Spinal cord (tissue), 10 donors: ENCODE results near the gene EFS. TPM values are rescaled to one million over a fixed set of nuclear protein-coding genes. Genes with fewer than 3 reads are reported as not detected.
A peak's percentile ranks its signal among the peaks of the same experiment; 100 is the strongest.

Experiments
- DNase-seq, 6 donors: peaks; one replicate each; pipeline versions ENCODE4 v3.0.0 to v3.0.0-alpha.2; 2013 to 2015; ENCODE audit warnings: low spot score in 6 of 6, low read depth in 4 of 6
- H3K27ac ChIP-seq: one replicate; pipeline ENCODE4 v1.5.1; 2013; ENCODE audit warnings: low read depth, low read length, control low read depth
- H3K27me3 ChIP-seq: one replicate; pipeline ENCODE4 v1.6.1; 2013; ENCODE audit warnings: low read length; ENCODE audit not compliant: control insufficient read depth, insufficient read depth
- H3K36me3 ChIP-seq: one replicate; pipeline ENCODE4 v1.6.1; 2013; ENCODE audit warnings: low read length; ENCODE audit not compliant: control insufficient read depth, insufficient read depth
- H3K4me1 ChIP-seq: one replicate; pipeline ENCODE4 v1.6.1; 2013; ENCODE audit warnings: low read length; ENCODE audit not compliant: control insufficient read depth, insufficient read depth
- H3K4me3 ChIP-seq: one replicate; pipeline ENCODE4 v1.5.1; 2013; ENCODE audit warnings: low read depth, low read length, control low read depth
- H3K9me3 ChIP-seq: one replicate; pipeline ENCODE4 v1.6.1; 2013; ENCODE audit warnings: low read length; ENCODE audit not compliant: control insufficient read depth, insufficient read depth
- WGBS: methylation state at CpG from one replicate; pipeline ENCODE4 v1.1.5; 2013; ENCODE audit warnings: missing lambda C conversion rate; ENCODE audit not compliant: insufficient coverage; 5-methylcytosine and 5-hydroxymethylcytosine counted together
- polyA plus RNA-seq, 2 donors: library from polyadenylated mRNA; unstranded; fragments of 120-200 nt; gene quantifications; one replicate each; pipeline ENCODE4 v1.2.1, GENCODE V29; 2013; ENCODE audit not compliant: insufficient read length in 2 of 2
- total RNA-seq, 2 donors: library from RNA; depleted of rRNA in 1 of 2; stranded (reverse); fragments of 120-200 nt in 1 of 2; fragments of >200 nt in 1 of 2; gene quantifications; one replicate each; pipeline versions ENCODE4 v1.2.3 to v1.2.4, GENCODE V29; 2013 to 2014
- donor health status: healthy.

Gene EFS
- total and polyA plus RNA-seq, 4 donors = 11.1 to 45.6 (median 34.6) TPM

- DNase-seq = peak in 2 of 6 donors; percentile 75 to 76
- Histone ChIP-seq H3K27me3 (peaks cover 4% of the 10 kb centered on the region), H3K36me3 (peaks cover 31% of the 10 kb centered on the region), H3K4me3 (no peak overlapping the region), H3K9me3 (no peaks in the 10 kb centered on the region), H3K27ac (peak overlapping the region; percentile 79), H3K4me1 (peaks cover 63% of the 10 kb centered on the region)
Measured at GRCh38 chr14:23361320-23361719, 3.7 kb downstream of the EFS start.

- peaks cover 4% of the 10 kb centered on the region for H3K27me3 ChIP-seq
- no peaks in the 10 kb centered on the region for H3K9me3 ChIP-seq
- H3K4me1 ChIP-seq = peaks cover 57% of the 10 kb centered on the region
- no peak for DNase-seq
- H3K36me3 ChIP-seq = peaks cover 31% of the 10 kb centered on the region
- peak overlapping the region; percentile 79 for H3K27ac ChIP-seq
- H3K4me3 ChIP-seq = no peak overlapping the region
- 69% methylated on average over 10 of the region's 11 CpGs for whole genome bisulfite sequencing
Measured at GRCh38 chr14:23360496-23360895, 4.5 kb downstream of the EFS start.

GRCh38 chr14:23359722-23360447, 5.1 kb downstream of the EFS start:
- Histone ChIP-seq H3K9me3 (no peaks in the 10 kb centered on the region), H3K27me3 (peaks cover 4% of the 10 kb centered on the region), H3K4me1 (peaks cover 52% of the 10 kb centered on the region), H3K4me3 (no peak overlapping the region), H3K36me3 (peaks cover 31% of the 10 kb centered on the region), H3K27ac (peak overlapping the region; percentile 16)
- DNase-seq = no peak
- WGBS = 89% methylated on average over 16 of the region's 22 CpGs

GRCh38 chr14:23359167-23359626, 5.8 kb downstream of the EFS start:
- WGBS = 84% methylated on average over 9 of the region's 11 CpGs
- Histone ChIP-seq H3K4me3 (no peak overlapping the region), H3K36me3 (peaks cover 31% of the 10 kb centered on the region), H3K9me3 (no peaks in the 10 kb centered on the region), H3K4me1 (peaks cover 45% of the 10 kb centered on the region), H3K27ac (no peak overlapping the region), H3K27me3 (peaks cover under 1% of the 10 kb centered on the region)
- DNase-seq = no peak

GRCh38 chr14:23358553-23359166, 6.3 kb downstream of the EFS start:
- Histone ChIP-seq H3K36me3 (peaks cover 31% of the 10 kb centered on the region), H3K27ac (no peak overlapping the region), H3K4me1 (peaks cover 39% of the 10 kb centered on the region), H3K9me3 (no peaks in the 10 kb centered on the region), H3K4me3 (no peak overlapping the region), H3K27me3 (no peaks in the 10 kb centered on the region)
- WGBS = 86% methylated on average over 7 of the region's 12 CpGs
- DNase-seq = peak in 1 of 6 donors; percentile 38

- Histone ChIP-seq H3K27me3 (no peaks in the 10 kb centered on the region), H3K9me3 (no peaks in the 10 kb centered on the region), H3K27ac (peak overlapping the region; percentile 3), H3K36me3 (peaks cover 31% of the 10 kb centered on the region), H3K4me1 (peaks cover 35% of the 10 kb centered on the region), H3K4me3 (no peak overlapping the region)
- WGBS = 100% methylated on average over 1 of the region's 3 CpGs
- no peak for DNase-seq
Measured at GRCh38 chr14:23358042-23358441, 6.9 kb downstream of the EFS start.

- Histone ChIP-seq H3K4me3 (no peak overlapping the region), H3K9me3 (no peaks in the 10 kb centered on the region), H3K36me3 (peaks cover 31% of the 10 kb centered on the region), H3K4me1 (peaks cover 30% of the 10 kb centered on the region), H3K27me3 (no peaks in the 10 kb centered on the region), H3K27ac (no peak overlapping the region)
- WGBS = 90% methylated on average over 8 of the region's 8 CpGs
- DNase-seq = no peak
Measured at GRCh38 chr14:23357261-23357660, 7.7 kb downstream of the EFS start.

- H3K27me3 ChIP-seq = no peaks in the 10 kb centered on the region
- H3K4me1 ChIP-seq = peaks cover 31% of the 10 kb centered on the region
- H3K9me3 ChIP-seq = no peaks in the 10 kb centered on the region
- DNase-seq = no peak
- 97% methylated on average over 4 of the region's 4 CpGs for WGBS
- H3K36me3 ChIP-seq = peaks cover 31% of the 10 kb centered on the region
- no peak overlapping the region for H3K27ac ChIP-seq
- H3K4me3 ChIP-seq = no peak overlapping the region
Measured at GRCh38 chr14:23356662-23357061, 8.3 kb downstream of the EFS start.

GRCh38 chr14:23355871-23356435, 9.0 kb downstream of the EFS start:
- Histone ChIP-seq H3K9me3 (no peaks in the 10 kb centered on the region), H3K4me3 (no peak overlapping the region), H3K4me1 (peaks cover 36% of the 10 kb centered on the region), H3K27me3 (no peaks in the 10 kb centered on the region), H3K27ac (no peak overlapping the region), H3K36me3 (peaks cover 31% of the 10 kb centered on the region)
- 93% methylated on average over 3 of the region's 6 CpGs for WGBS
- DNase-seq = no peak
